NOMO-1 treated with DMSO at 0.1 percent for 48 hours (cell line): ENCODE measurements around the gene KIF4B.
"Not testable (repeated sequence)": the region's sequence is repeated elsewhere in the genome, so short reads cannot be mapped to it uniquely, and the experiment has no call there.

Source experiments
- DNase-seq: peaks from one replicate; lab custom pipeline; 2025; ENCODE audit not compliant: unreplicated experiment; lab: John Stamatoyannopoulos, UW

The KIF4B gene

DNA sequence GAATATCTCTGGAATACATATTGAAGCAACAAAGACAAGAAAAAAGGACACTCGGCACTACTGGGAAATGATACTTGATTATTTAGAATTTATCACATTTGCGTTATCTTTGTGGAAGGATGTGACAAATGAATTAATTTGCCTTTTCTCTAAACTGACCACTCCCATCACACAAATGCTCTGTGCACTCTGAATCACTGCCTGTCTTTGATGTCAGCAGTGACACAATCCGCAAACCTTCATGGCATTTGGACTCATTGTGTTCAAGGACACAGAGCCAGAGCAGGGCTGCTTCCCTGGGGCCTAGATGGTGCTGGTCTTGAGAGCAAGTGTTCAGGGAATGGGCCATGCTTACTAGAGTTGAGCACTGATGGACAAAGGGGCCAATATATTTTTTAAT, 4.9 kb upstream of the KIF4B start:
- DNase-seq: no peak

DNA sequence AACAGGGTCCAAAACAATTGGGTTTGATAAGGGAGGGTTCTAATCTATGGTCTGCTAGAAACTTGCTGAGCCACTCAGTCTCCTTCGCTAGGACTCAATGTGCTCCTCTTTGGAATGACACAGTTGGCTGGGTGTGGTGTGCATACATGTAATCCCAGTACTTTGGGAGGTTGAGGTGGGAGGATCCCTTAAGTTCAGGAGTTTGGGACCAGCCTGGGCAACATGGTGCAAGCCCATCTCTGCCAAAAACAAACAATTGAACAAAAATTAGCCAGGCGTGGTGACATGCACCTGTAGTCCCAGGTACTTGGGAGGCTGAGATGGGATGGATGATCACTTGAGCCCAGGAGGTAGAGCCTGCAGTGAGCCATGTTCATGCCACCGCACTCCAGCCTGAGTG, 2.7 kb upstream of the KIF4B start:
- no peak for DNase-seq

DNA sequence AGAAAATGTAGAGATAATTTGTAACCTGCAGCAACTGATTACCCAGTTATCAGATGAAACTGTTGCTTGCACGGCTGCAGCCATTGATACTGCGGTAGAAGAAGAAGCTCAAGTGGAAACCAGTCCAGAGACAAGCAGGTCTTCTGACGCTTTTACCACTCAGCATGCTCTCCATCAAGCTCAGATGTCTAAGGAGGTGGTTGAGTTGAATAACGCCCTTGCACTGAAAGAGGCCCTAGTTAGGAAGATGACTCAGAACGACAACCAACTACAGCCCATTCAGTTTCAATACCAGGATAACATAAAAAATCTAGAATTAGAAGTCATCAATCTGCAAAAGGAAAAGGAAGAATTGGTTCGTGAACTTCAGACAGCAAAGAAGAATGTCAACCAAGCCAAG, 1.7 kb downstream of the KIF4B start:
- DNase-seq: no peak

DNA sequence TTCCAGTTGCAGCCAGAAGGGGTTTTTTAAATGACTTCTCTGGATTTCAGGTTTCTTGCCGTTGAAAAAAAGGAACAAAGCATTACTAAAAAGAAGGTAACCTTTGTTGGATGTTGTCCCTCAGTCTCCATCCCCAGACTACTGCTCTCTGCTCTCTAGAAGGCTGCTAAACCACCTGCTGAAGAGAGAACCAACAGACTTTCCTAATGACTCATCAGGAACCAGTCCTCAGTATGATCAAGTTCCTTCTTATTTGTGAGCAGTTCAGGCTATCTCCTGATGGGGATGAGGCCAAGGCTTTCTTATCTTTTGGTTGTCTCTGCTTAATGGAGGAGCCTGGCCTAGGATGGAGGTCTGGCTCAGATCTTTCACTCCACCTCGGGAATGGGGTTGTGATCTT, 4.1 kb downstream of the KIF4B start:
- DNase-seq: no peak

DNA sequence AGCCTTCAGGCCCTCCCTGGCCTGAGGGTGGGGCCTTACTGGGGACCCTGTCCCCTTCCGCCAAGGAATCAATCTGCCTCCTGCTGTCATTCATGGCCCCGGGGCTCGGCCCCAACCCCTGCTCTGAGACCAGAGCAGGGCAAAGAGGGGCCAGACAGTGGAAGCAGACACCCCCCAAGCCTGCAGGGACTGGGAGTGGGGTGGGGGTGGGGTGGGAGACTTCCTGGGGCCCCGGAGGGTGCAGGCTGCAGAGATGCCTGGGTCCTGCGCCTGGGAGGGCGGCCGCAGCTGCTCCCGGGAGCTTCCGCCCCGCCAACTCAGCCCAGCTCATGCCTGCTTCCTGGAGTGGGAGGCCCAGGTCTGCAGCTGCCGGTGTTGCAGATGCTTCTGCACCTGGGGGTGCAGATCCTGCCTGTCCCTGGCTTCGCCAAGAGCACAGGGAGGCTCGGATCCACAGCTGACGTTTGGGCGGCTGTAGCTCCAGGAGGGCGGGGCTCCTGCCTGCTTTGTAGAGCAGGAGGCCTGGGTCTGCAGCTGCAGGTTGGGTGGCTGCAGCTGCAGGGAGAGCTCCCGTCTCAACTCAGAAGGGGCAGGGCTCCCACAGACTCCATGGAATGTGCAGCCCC, 6.2 kb downstream of the KIF4B start:
- DNase-seq: no peak

DNA sequence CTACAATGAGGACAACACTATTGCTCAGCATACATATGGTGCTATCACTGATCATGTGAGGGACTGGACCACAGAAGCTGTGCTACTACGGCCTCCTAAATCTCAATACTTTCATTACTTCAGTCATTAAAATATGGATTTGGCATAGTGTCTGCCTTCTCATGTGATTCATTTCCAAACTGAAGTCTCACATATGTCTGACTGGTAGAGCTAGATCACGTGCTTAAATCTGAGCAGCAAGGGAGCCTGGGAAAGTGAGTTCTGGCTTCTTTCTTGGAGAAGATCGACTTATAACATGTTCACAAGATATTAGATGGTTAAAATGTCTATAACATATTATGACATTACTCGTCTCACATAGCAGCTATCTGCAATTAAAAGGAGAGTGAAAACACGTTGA, 8.3 kb downstream of the KIF4B start:
- no peak for DNase-seq

DNA sequence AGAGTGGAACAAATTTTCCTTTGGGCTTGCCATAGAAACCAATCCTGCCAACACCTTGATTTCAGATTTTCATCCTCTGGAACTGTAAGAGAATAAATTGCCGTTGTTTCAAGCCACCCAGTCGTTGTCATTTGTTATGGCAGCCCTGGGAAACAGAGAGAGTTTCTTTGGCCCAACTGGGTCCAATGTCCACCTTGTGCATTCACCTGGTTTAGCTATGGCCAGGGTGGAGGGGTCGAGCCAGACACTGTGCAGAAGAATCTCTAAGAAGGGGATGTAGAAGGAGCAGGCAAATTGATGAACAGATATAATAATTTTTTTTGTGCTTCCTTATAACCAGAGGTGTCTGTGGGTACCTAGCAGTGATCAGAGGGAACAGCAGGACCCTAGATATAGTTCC, 9.8 kb downstream of the KIF4B start:
- no peak for DNase-seq

DNA sequence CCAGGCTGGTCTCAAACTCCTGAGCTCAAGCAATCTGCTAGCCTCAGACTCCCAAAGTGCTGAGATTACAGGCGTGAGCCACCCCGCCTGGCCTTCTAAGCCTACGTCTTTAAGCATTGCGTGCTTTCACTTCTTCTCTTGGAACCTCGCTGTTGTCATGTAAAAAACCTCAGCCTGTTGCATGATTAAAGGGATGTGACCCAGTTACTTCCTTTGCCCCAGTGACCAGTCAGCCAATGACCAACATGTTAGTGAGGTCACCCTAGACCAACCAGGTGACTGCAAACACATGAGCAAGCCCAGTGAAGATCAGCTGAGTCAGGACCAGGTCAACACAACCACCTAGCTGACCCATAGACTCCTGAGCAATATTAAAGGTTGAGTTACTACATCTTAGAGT, 10.5 kb downstream of the KIF4B start:
- peak; percentile 64 for DNase-seq

DNA sequence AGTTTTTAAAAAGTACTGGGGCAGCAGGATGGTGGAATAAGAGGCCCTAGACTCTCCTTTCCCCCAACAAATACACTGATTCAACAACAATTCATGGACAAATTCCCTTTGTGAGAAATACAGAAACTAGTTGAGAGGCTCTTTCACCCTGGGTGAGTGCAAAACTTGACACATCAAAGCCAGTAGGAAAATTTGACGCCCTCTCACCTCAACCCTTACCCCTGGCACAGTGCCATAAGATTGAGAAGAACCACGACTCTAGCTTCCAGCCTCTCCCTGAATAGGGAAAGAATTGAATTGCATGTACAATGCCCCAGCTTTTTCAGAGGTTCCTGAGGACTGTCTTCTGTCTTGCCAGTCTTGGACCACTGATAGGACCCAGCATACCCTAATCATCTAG, 12.3 kb downstream of the KIF4B start:
- DNase-seq: no peak

DNA sequence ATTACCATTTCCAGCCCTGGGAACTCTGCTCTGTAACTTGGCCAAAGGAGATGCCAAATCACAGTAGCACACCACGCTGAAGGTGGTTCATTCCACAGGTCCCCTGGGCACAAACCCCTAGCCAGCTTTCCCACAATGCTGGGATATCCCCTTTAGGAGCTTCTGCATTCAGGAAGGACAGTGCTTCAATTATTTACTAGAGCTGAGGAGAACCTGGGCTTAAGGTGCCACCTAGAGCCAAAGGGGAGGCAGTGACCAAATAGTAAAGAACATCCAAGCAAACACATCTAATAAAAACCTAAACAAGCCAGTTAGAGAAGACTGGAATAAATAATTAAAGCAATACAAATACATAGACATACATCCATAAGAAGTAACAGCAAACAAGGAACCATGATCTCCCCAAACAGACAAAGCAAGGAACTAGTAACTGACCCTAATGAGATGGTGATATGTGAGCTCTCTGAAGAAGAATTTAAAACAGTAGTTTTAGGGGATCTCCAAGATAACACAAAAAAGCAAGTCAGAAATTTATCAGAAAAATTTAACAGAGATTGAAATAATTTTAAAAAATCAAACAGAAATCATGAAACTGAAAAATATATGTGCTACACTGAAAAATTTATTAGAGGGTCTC, 14.6 kb downstream of the KIF4B start:
- no peak for DNase-seq

DNA sequence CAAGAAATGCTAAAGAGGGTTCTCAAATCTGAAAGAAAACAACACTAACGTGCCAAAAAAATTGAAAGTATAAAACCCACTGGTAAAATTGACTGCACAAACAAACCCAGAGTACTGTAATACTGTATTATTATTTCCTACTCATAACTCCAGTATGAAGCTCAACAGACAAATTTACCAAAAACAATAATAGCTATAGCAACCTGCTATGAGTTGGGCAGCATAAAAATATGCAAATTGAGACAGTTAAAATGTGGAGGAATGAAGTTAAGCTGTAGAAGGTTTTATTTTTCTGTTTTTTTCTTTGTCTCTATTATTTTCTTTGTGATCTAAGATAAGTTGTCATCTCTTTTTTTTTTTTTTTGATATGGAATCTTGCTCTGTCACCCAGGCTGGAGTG, 15.7 kb downstream of the KIF4B start:
- no peak for DNase-seq

DNA sequence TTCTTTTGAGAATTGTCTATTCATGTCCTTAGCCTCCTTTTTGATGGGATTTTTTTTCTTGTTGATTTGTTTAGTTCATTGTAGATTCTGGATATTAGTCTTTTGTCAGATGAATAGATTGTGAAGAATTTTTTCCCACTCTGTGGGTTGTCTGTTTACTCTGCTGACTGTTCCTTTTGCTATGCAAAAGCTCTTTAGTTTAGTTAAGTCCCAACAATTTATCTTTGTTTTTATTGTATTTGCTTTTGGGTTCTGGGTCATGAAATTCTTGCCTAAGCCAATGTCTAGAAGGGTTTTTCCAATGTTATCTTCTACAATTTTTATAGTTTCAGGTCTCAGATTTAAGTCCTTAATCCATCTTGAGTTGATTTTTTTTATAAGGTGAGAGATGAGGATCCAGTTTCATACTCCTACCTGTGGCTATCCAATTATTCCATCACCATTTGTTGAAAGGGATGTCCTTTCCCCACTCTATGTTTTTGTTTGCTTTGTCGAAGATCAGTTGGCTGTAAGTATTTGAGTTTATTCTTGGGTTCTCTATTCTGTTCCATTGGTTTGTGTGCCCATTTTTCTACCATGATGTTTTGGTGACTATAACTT, 20.7 kb downstream of the KIF4B start:
- DNase-seq: not testable (repeated sequence)

DNA sequence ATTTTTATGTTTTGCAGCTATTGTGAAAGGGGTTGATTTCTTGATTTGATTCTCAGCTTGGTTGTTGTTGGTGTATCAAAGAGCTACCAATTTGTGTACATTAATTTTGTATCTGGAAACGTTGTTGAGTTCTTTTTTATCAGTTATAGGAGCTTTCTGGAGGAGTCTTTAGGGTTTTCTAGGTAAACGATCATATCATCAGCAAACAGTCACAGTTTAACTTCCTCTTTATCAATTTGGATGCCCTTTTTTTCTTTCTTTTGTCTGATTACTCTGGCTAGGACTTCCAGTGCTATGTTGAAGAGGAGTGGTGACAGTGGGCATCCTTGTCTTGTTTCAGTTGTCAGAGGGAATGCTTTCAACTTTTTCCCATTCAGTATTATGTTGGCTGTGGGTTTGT, 21.5 kb downstream of the KIF4B start:
- DNase-seq: not testable (repeated sequence)

DNA sequence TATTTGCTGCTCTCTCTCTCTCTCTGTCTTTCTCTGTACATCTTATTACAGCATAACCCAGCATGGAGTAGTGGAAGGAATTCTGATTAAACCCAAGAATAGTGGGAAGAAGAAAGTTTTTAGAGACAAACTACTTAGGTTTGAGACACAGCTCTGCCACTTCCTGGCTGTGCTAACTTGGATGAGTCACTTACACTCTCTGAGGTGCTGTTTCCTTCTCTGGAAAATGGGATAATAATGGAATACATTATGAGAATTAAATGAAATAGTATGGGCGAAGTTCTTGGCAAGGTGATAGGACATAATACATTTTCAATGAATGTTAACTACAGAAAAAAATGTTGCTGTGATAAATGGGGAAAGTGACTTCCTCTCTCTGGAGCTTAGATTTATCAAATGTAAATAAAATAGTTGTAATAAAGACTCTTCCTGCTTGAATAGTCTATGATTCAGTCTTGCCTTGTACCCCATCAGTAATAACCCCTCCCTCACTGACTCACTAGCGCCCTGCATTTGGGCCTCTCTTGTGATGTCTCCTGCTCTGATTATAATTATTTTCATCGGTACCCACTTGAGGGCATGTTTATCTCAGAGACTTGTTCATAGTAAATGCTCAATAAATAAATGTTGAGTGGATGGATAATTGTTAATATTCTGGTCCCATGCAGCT, 27.6 kb downstream of the KIF4B start:
- no peak for DNase-seq

DNA sequence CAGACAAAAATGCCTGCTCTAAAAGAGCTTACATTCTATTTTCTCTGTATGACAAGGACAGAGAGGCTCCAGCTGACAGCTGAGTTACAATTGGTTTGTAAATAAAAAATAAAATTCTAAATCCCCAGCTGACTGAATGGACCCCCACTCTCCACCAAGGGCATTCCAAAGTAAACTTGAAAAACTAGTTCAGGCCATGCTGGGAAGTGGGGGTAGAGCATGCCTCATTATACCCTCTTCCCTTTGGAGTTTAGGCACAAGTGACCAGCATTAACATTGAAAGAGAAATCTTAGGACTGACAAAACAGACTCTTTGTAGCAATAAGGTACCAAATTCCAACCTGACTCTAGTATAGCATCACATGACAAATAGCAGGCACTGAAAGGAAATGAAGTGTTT, 31.0 kb downstream of the KIF4B start:
- no peak for DNase-seq

DNA sequence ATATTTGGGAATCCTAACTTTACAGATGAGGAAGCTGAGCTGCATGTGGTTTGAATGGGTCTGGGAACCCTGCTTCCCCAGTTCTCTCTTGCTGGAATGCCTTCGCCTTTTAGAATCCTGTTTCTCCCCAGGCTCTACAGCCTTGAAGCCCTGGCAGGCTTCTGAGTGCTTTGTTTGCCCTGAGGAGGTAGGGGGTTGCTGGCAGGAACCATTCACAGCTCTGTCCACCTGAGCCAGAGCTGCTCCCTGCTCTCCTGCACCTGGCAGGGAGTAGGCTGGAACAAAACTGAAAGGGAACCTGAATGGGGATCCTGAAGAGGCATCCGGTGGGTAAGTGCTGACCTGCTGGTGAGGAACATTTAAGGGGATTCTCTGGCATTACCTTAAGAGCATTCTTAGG, 33.0 kb downstream of the KIF4B start:
- no peak for DNase-seq

DNA sequence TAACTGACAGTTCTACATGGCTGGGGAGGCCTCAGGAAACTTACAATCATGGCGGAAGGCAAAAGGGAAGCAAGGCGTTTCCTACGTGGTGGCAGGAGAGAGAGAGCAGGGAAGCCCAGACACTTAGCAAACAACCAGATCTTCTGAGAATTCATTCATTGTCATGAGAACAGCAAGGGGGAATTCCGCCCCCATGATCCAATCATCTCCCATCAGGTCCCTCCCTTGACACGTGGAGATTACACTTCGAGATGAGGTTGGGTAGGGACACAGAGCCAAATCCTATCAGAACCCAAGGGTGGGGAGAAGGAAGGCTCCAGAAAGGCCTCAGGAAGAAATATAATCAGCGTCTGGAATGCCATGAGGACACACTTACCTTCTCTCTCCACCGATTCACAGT, 34.3 kb downstream of the KIF4B start:
- DNase-seq: no peak

DNA sequence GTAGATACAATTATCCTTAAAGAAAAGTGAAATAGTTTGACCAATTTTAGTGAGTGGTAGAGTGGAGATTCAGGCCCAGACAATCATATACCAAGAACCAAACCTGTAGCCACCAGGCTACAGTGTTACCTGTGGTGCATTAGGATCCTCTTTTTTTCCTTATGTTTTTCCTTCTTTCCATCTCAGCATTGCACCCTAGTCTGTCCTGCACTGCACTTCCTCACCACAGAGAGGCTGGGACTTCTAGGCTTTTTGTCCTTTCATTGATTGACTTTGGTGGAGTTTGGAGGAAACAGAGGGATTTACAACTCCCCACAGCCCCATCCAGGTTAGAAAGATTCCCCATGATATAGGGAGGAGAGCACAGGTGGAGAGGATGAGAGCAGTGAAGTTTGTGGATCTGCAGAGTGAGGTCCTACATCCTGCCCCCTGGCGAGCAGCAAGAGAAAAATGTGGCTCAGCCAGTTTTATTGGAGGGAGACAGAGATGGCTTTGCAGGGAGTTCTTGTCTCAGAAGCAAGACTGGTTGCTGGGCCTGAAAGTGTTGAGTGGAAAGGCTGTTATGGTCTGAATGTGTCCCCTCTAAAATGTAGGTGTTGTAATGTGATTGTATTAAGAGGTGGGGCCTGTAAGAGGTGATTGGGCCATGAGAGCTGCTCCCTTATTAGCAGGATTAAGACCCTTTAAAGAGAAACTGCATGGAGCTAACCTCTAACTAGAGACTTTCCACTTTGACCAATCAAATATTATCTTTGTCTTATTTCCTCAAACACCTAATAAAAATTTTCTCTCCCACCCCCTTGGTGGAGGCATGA, 36.2 kb downstream of the KIF4B start:
- DNase-seq: no peak

DNA sequence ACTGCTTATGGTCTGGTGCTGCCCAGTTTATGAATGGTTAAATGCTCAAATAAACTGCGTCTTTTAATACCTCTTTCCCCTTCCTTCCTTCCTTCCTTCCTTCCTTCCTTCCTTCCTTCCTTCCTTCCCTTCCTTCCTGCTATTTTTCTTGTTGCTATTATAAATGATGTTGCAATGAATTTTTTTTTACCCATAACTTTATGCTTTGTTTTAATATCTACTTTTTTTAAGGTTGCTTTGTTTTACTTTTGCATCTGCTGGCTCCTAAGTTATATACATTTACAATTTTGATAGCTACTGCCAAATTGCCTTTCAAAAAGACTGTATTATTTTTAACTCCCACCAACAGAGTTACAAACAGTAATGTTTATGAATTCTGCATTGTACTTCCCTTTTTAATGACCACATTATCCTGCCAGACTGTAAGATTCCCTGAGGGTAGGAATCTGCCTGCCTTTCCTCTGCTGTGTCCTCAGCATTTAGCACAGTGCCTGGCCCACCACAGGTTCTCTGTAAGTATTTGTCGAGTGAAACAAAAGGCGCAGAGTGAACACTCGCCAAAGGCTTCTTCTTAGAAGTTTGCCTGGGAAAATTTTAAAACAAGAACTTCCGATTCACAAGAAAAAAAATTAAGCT, 36.9 kb downstream of the KIF4B start:
- no peak for DNase-seq

DNA sequence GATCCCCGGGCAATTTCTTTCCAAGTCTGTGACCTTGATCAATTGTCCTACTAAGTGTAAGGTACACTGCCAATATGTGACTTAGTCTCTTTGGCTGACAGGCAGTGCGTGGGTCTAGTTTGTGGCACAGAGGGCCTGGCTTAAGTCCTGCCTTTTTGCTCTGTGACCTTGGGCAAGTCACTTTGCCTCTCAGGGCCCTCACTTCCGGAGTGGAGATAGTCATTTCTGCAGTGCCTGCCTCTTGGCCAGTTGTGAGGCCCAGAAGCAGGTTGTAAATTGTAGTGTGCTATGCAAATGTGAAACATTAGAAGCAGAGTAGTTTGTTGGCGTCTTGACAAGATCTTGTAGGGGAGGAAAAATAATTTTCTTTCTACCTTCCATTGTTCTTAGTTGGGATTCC, 39.0 kb downstream of the KIF4B start:
- no peak for DNase-seq

DNA sequence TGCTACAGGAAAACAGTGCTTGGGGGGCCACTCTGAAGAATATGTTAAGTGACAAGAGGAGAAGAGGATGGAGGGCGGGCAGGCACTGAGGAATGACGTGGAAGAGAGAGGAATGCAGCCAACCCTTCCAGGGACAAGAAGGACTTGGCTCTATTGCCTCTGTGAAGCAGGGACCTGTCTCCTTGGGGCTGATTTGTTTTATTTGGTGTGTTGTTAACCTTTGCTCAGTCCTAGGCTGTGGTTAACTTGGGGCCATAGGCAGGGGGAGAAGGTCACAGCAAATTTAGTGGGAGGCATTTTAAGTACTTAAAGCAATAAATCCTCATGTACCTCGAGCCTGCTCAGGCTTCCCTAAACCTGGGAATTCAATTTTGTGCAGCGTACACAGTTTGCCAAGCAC, 39.9 kb downstream of the KIF4B start:
- DNase-seq: no peak
